Measurements from ENCODE around the gene LIPC.

LIPC gene

GRCh38 chr15:58423831-58424608 is 7.8 kb upstream of the LIPC start:
- no peak for DNase-seq (ENCODE audit: insufficient read length)
- TF ChIP-seq POLR2A (IDR thresholded peaks at IDR 0.05; ENCODE audit: low read depth, low read length) (no peak), POLR2AphosphoS5 (IDR thresholded peaks at IDR 0.05; ENCODE audit: low read depth, low read length) (no peak), TAF1 (IDR thresholded peaks at IDR 0.05; ENCODE audit: borderline replicate concordance, low read depth, low read length) (no peak)
- no peak for FAIRE-seq

- FAIRE-seq: no peak
- no peak for TF ChIP-seq POLR2AphosphoS5 (IDR thresholded peaks at IDR 0.05; ENCODE audit: low read depth, low read length)
- no peak for TF ChIP-seq POLR2A (IDR thresholded peaks at IDR 0.05; ENCODE audit: low read depth, low read length)
- TF ChIP-seq TAF1 (IDR thresholded peaks at IDR 0.05; ENCODE audit: borderline replicate concordance, low read depth, low read length): no peak
These were observed 7.1 kb upstream of the LIPC start for GRCh38 chr15:58424722-58425121.

GRCh38 chr15:58425185-58425584 is 6.6 kb upstream of the LIPC start:
- FAIRE-seq (no peak), DNase-seq (ENCODE audit: insufficient read length) (no peak)
- TF ChIP-seq POLR2A (IDR thresholded peaks at IDR 0.05; ENCODE audit: low read depth, low read length) (no peak), POLR2AphosphoS5 (IDR thresholded peaks at IDR 0.05; ENCODE audit: low read depth, low read length) (no peak), TAF1 (IDR thresholded peaks at IDR 0.05; ENCODE audit: borderline replicate concordance, low read depth, low read length) (no peak)

More at GRCh38 chr15:58424722-58425121, 7.1 kb upstream of the LIPC start:
- DNase-seq (ENCODE audit: insufficient read length): no peak

- DNase-seq (ENCODE audit: insufficient read length) (no peak), FAIRE-seq (no peak)
- TF ChIP-seq TAF1 (IDR thresholded peaks at IDR 0.05; ENCODE audit: borderline replicate concordance, low read depth, low read length) (no peak), POLR2AphosphoS5 (IDR thresholded peaks at IDR 0.05; ENCODE audit: low read depth, low read length) (no peak), POLR2A (IDR thresholded peaks at IDR 0.05; ENCODE audit: low read depth, low read length) (no peak)
These were observed 6.0 kb upstream of the LIPC start for GRCh38 chr15:58425834-58426233.

- FAIRE-seq (no peak), DNase-seq (ENCODE audit: insufficient read length) (no peak)
- TF ChIP-seq POLR2A (IDR thresholded peaks at IDR 0.05; ENCODE audit: low read depth, low read length) (no peak), TAF1 (IDR thresholded peaks at IDR 0.05; ENCODE audit: borderline replicate concordance, low read depth, low read length) (no peak), POLR2AphosphoS5 (IDR thresholded peaks at IDR 0.05; ENCODE audit: low read depth, low read length) (no peak)
These were observed 5.3 kb upstream of the LIPC start for GRCh38 chr15:58426501-58426900.

GRCh38 chr15:58427987-58428386 is 3.8 kb upstream of the LIPC start:
- FAIRE-seq: no peak

GRCh38 chr15:58430224-58430787 is 1.5 kb upstream of the LIPC start:
- no peak for TF ChIP-seq POLR2A (IDR thresholded peaks at IDR 0.05; ENCODE audit: low read depth, low read length)
- TF ChIP-seq TAF1 (IDR thresholded peaks at IDR 0.05; ENCODE audit: borderline replicate concordance, low read depth, low read length): no peak
- TF ChIP-seq POLR2AphosphoS5 (IDR thresholded peaks at IDR 0.05; ENCODE audit: low read depth, low read length): no peak
- no peak for DNase-seq (ENCODE audit: insufficient read length)
- no peak for FAIRE-seq

More at GRCh38 chr15:58427987-58428386, 3.8 kb upstream of the LIPC start:
- TF ChIP-seq POLR2A (IDR thresholded peaks at IDR 0.05; ENCODE audit: low read depth, low read length) (no peak), TAF1 (IDR thresholded peaks at IDR 0.05; ENCODE audit: borderline replicate concordance, low read depth, low read length) (no peak), POLR2AphosphoS5 (IDR thresholded peaks at IDR 0.05; ENCODE audit: low read depth, low read length) (no peak)
- no peak for DNase-seq (ENCODE audit: insufficient read length)

GRCh38 chr15:58432401-58432800 is 610 bp downstream of the LIPC start:
- TF ChIP-seq TAF1 (IDR thresholded peaks at IDR 0.05; ENCODE audit: borderline replicate concordance, low read depth, low read length) (no peak), POLR2A (IDR thresholded peaks at IDR 0.05; ENCODE audit: low read depth, low read length) (no peak), POLR2AphosphoS5 (IDR thresholded peaks at IDR 0.05; ENCODE audit: low read depth, low read length) (no peak)
- DNase-seq (ENCODE audit: insufficient read length) (no peak), FAIRE-seq (no peak)

- TF ChIP-seq TAF1 (IDR thresholded peaks at IDR 0.05; ENCODE audit: borderline replicate concordance, low read depth, low read length) (no peak), POLR2A (IDR thresholded peaks at IDR 0.05; ENCODE audit: low read depth, low read length) (no peak), POLR2AphosphoS5 (IDR thresholded peaks at IDR 0.05; ENCODE audit: low read depth, low read length) (no peak)
- FAIRE-seq (no peak), DNase-seq (ENCODE audit: insufficient read length) (no peak)
These were observed 2.0 kb downstream of the LIPC start for GRCh38 chr15:58433597-58434333.

GRCh38 chr15:58434334-58434875 is 2.6 kb downstream of the LIPC start:
- TF ChIP-seq POLR2AphosphoS5 (IDR thresholded peaks at IDR 0.05; ENCODE audit: low read depth, low read length): no peak
- TF ChIP-seq POLR2A (IDR thresholded peaks at IDR 0.05; ENCODE audit: low read depth, low read length): no peak
- no peak for TF ChIP-seq TAF1 (IDR thresholded peaks at IDR 0.05; ENCODE audit: borderline replicate concordance, low read depth, low read length)
- DNase-seq (ENCODE audit: insufficient read length) (no peak), FAIRE-seq (no peak)

GRCh38 chr15:58436552-58436951 is 4.8 kb downstream of the LIPC start:
- no peak for DNase-seq (ENCODE audit: insufficient read length)
- no peak for TF ChIP-seq POLR2A (IDR thresholded peaks at IDR 0.05; ENCODE audit: low read depth, low read length)
- TF ChIP-seq TAF1 (IDR thresholded peaks at IDR 0.05; ENCODE audit: borderline replicate concordance, low read depth, low read length): no peak
- TF ChIP-seq POLR2AphosphoS5 (IDR thresholded peaks at IDR 0.05; ENCODE audit: low read depth, low read length): no peak
- no peak for FAIRE-seq

Measured in GM12892 (cell line).